Anterior cingulate cortex (tissue), 58 donors: ENCODE data around the gene CDH4.

Experiments used
- DNase-seq, 58 donors: peaks; one replicate each; lab custom pipeline; 2025; lab: John Stamatoyannopoulos, UW

Gene CDH4

GRCh38 chr20:61759286-61760065 is 507.4 kb downstream of the CDH4 start:
- peak in 4 of 58 donors; percentile 20 to 65 (median 28) for DNase-seq

- DNase-seq = peak in 22 of 58 donors; percentile 13 to 61 (median 33)
Observed at GRCh38 chr20:61760321-61760720, 508.3 kb downstream of the CDH4 start.

- DNase-seq = no peak
Observed at GRCh38 chr20:61760731-61761130, 508.7 kb downstream of the CDH4 start.

GRCh38 chr20:61761453-61762166 is 509.5 kb downstream of the CDH4 start:
- DNase-seq = no peak

- DNase-seq = no peak
Observed at GRCh38 chr20:61762167-61762710, 510.2 kb downstream of the CDH4 start.

GRCh38 chr20:61762886-61763739 is 511.1 kb downstream of the CDH4 start:
- no peak for DNase-seq

GRCh38 chr20:61763740-61764400 is 511.8 kb downstream of the CDH4 start:
- no peak for DNase-seq

- no peak for DNase-seq
Observed at GRCh38 chr20:61764471-61765025, 512.5 kb downstream of the CDH4 start.

GRCh38 chr20:61765081-61765870 is 513.2 kb downstream of the CDH4 start:
- DNase-seq = no peak

- no peak for DNase-seq
Observed at GRCh38 chr20:61765871-61766654, 514.0 kb downstream of the CDH4 start.

- no peak for DNase-seq
Observed at GRCh38 chr20:61766921-61767610, 515.0 kb downstream of the CDH4 start.

GRCh38 chr20:61767761-61768494 is 515.9 kb downstream of the CDH4 start:
- no peak for DNase-seq

GRCh38 chr20:61768571-61769285 is 516.7 kb downstream of the CDH4 start:
- no peak for DNase-seq

- DNase-seq = no peak
Observed at GRCh38 chr20:61769286-61769832, 517.3 kb downstream of the CDH4 start.

- DNase-seq = no peak
Observed at GRCh38 chr20:61770113-61770585, 518.1 kb downstream of the CDH4 start.
